ENCODE data around the gene ZNF830. TPM values are rescaled to one million over a fixed set of nuclear protein-coding genes. Genes with fewer than 3 reads are reported as not detected.
"Not testable (repeated sequence)": the region's sequence is repeated elsewhere in the genome, so short reads cannot be mapped to it uniquely, and the experiment has no call there.

The ZNF830 gene
- total and polyA plus RNA-seq, 2 donors (not counting 1 experiment from before 2014, with no cell fraction given) = 10.0 to 14.4 TPM

DNA sequence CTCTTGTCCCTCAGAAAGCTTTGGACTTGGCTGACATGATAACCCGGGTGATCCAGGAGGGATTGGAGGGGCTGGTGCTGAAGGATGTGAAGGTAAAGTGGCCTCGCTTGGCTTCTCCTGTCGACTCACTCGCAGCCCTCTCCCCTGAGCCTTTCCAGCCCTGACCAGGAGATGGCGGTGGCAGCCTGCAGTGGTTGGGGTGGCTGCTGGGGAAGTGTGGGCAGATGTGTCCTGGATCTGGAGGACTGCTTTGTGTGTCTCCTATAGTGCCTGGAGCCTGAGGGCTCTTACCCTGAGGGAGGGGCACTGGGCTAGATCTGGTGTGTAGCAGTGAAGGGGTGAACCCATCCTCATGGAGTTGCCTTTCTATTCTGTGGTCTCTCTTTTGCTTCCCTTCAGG, 36.9 kb downstream of the ZNF830 start:
- H3K27me3 ChIP-seq (ENCODE audit: control insufficient read depth, insufficient read depth, low read length) = no peaks in the 10 kb centered on the region
- peaks cover 13% of the 10 kb centered on the region for H3K4me1 ChIP-seq (ENCODE audit: control insufficient read depth, extremely low read depth, insufficient read depth, low read length)
- peaks cover 19% of the 10 kb centered on the region for H3K36me3 ChIP-seq (ENCODE audit: control insufficient read depth, insufficient read depth, low read length)
- peak overlapping the region; percentile 63 for H3K27ac ChIP-seq (ENCODE audit: insufficient read depth, low read length)
- no peak overlapping the region for H3K9ac ChIP-seq (ENCODE audit: insufficient read depth, low read length)
- H4K20me1 ChIP-seq (ENCODE audit: control insufficient read depth, extremely low read depth, insufficient read depth, low read length) = no peaks in the 10 kb centered on the region
- no peak overlapping the region for H2AFZ ChIP-seq (ENCODE audit: low read length)
- H3K4me3 ChIP-seq (replicated peaks in 1 of 4; ENCODE audit: control extremely low read depth in 1 of 4, insufficient read depth in 1 of 4, low read depth in 3 of 4, low read length in 4 of 4) = no peak overlapping the region
- peak; percentile 60 to 73 for DNase-seq (ENCODE audit: low read depth in 2 of 2)
- H3K9me3 ChIP-seq (ENCODE audit: control insufficient read depth, insufficient read depth, low read depth, low read length) = no peaks in the 10 kb centered on the region
- H3K79me2 ChIP-seq (ENCODE audit: control insufficient read depth, insufficient read depth, low read length) = no peaks in the 10 kb centered on the region
- H3K4me2 ChIP-seq (ENCODE audit: extremely low read depth, insufficient read depth, low read length) = no peak overlapping the region
- TF ChIP-seq, protein P1, sequence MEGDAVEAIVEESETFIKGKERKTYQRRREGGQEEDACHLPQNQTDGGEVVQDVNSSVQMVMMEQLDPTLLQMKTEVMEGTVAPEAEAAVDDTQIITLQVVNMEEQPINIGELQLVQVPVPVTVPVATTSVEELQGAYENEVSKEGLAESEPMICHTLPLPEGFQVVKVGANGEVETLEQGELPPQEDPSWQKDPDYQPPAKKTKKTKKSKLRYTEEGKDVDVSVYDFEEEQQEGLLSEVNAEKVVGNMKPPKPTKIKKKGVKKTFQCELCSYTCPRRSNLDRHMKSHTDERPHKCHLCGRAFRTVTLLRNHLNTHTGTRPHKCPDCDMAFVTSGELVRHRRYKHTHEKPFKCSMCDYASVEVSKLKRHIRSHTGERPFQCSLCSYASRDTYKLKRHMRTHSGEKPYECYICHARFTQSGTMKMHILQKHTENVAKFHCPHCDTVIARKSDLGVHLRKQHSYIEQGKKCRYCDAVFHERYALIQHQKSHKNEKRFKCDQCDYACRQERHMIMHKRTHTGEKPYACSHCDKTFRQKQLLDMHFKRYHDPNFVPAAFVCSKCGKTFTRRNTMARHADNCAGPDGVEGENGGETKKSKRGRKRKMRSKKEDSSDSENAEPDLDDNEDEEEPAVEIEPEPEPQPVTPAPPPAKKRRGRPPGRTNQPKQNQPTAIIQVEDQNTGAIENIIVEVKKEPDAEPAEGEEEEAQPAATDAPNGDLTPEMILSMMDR (conservative IDR thresholded peaks at IDR 0.05 in 1 of 2, IDR thresholded peaks at IDR 0.05 in 1 of 2; ENCODE audit: low read depth in 1 of 2, low read length in 2 of 2) = peak; percentile 72 to 85
- no peak for TF ChIP-seq EZH2 (IDR thresholded peaks at IDR 0.05; ENCODE audit: low read length, missing control alignments)

DNA sequence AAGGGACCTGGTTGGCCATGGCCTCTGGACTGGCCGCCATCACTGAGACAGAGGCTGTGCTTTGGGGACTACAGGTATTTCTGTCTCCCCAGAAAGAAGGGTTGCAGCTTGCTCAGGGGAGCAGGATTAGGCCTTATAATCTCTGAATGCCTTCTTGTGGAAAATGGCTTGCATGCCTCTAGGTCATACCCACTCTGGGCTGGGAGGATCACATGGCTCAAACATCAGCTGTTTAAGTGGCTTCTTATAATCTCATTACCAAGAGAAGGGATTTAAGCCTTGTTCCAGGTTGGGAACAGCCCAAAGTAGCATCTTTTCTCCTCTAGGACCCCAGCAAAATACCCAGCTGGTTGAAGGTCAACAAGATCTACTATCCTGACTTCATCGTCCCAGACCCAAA, 38.1 kb downstream of the ZNF830 start:
- no peaks in the 10 kb centered on the region for H3K27me3 ChIP-seq (ENCODE audit: control insufficient read depth, insufficient read depth, low read length)
- DNase-seq (ENCODE audit: low read depth in 2 of 2) = no peak
- peaks cover 20% of the 10 kb centered on the region for H3K36me3 ChIP-seq (ENCODE audit: control insufficient read depth, insufficient read depth, low read length)
- H3K4me3 ChIP-seq (replicated peaks in 1 of 4; ENCODE audit: control extremely low read depth in 1 of 4, insufficient read depth in 1 of 4, low read depth in 3 of 4, low read length in 4 of 4) = no peak overlapping the region
- no peaks in the 10 kb centered on the region for H4K20me1 ChIP-seq (ENCODE audit: control insufficient read depth, extremely low read depth, insufficient read depth, low read length)
- no peaks in the 10 kb centered on the region for H3K79me2 ChIP-seq (ENCODE audit: control insufficient read depth, insufficient read depth, low read length)
- H3K4me2 ChIP-seq (ENCODE audit: extremely low read depth, insufficient read depth, low read length) = no peak overlapping the region
- no peak overlapping the region for H3K9ac ChIP-seq (ENCODE audit: insufficient read depth, low read length)
- H3K4me1 ChIP-seq (ENCODE audit: control insufficient read depth, extremely low read depth, insufficient read depth, low read length) = peaks cover 13% of the 10 kb centered on the region
- no peaks in the 10 kb centered on the region for H3K9me3 ChIP-seq (ENCODE audit: control insufficient read depth, insufficient read depth, low read depth, low read length)
- TF ChIP-seq, protein P1 (conservative IDR thresholded peaks at IDR 0.05 in 1 of 2, IDR thresholded peaks at IDR 0.05 in 1 of 2; ENCODE audit: low read depth in 1 of 2, low read length in 2 of 2) = no peak
- no peak for TF ChIP-seq EZH2 (IDR thresholded peaks at IDR 0.05; ENCODE audit: low read length, missing control alignments)
- no peak overlapping the region for H2AFZ ChIP-seq (ENCODE audit: low read length)
- H3K27ac ChIP-seq (ENCODE audit: insufficient read depth, low read length) = no peak overlapping the region

DNA sequence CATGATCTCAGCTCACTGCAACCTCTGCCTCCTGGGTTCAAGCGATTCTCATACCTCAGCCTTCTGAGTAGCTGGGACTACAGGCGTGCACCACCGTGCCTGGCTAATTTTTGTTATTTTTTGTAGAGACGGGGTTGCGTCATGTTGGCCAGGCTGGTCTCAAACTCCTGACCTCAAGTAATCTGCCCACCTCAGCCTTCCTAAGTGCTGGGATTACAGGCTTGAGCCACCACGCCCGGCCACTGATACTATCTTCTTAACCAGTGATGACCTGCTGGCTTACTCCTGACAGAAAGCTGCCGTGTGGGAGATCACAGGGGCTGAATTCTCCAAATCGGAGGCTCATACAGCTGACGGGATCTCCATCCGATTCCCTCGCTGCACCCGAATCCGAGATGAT, 39.6 kb downstream of the ZNF830 start:
- DNase-seq (ENCODE audit: low read depth in 2 of 2); H3K4me3 ChIP-seq (replicated peaks in 1 of 4; ENCODE audit: control extremely low read depth in 1 of 4, insufficient read depth in 1 of 4, low read depth in 3 of 4, low read length in 4 of 4): not testable (repeated sequence)
- H3K36me3 ChIP-seq (ENCODE audit: control insufficient read depth, insufficient read depth, low read length) = peaks cover 20% of the 10 kb centered on the region

More for the DNA sequence above, 39.6 kb downstream of the ZNF830 start:
- H3K9ac ChIP-seq (ENCODE audit: insufficient read depth, low read length); H3K27ac ChIP-seq (ENCODE audit: insufficient read depth, low read length); H3K4me2 ChIP-seq (ENCODE audit: extremely low read depth, insufficient read depth, low read length); H4K20me1 ChIP-seq (ENCODE audit: control insufficient read depth, extremely low read depth, insufficient read depth, low read length); H2AFZ ChIP-seq (ENCODE audit: low read length); H3K27me3 ChIP-seq (ENCODE audit: control insufficient read depth, insufficient read depth, low read length); H3K9me3 ChIP-seq (ENCODE audit: control insufficient read depth, insufficient read depth, low read depth, low read length); H3K79me2 ChIP-seq (ENCODE audit: control insufficient read depth, insufficient read depth, low read length): not testable (repeated sequence)
- H3K4me1 ChIP-seq (ENCODE audit: control insufficient read depth, extremely low read depth, insufficient read depth, low read length) = peaks cover 13% of the 10 kb centered on the region

All from fibroblast of lung (primary cell).